ENCODE results near the gene MTM1.

The MTM1 gene

GRCh38 chrX:150582338-150582948 lies 14.0 kb downstream of the MTM1 start:
- Histone ChIP-seq H3K9ac (ENCODE audit: low read length) (no peak overlapping the region), H3K4me3 (ENCODE audit: low read length) (no peak overlapping the region), H3K36me3 (ENCODE audit: control insufficient read depth, insufficient read depth, low read length) (no peaks in the 10 kb centered on the region), H3K9me3 (ENCODE audit: control insufficient read depth, low read length) (no peaks in the 10 kb centered on the region), H3K4me1 (ENCODE audit: control insufficient read depth, insufficient read depth, low read length) (peaks cover 5% of the 10 kb centered on the region), H3K27me3 (ENCODE audit: control insufficient read depth, insufficient read depth, low read length) (no peaks in the 10 kb centered on the region)

- Histone ChIP-seq H3K27me3 (ENCODE audit: control insufficient read depth, insufficient read depth, low read length) (no peaks in the 10 kb centered on the region), H3K4me3 (ENCODE audit: low read length) (no peak overlapping the region), H3K9ac (ENCODE audit: low read length) (no peak overlapping the region), H3K9me3 (ENCODE audit: control insufficient read depth, low read length) (no peaks in the 10 kb centered on the region), H3K4me1 (ENCODE audit: control insufficient read depth, insufficient read depth, low read length) (no peaks in the 10 kb centered on the region), H3K36me3 (ENCODE audit: control insufficient read depth, insufficient read depth, low read length) (no peaks in the 10 kb centered on the region)
Measured at GRCh38 chrX:150587585-150588503, 19.4 kb downstream of the MTM1 start.

- Histone ChIP-seq H3K4me3 (ENCODE audit: low read length) (no peak overlapping the region), H3K36me3 (ENCODE audit: control insufficient read depth, insufficient read depth, low read length) (no peaks in the 10 kb centered on the region), H3K9me3 (ENCODE audit: control insufficient read depth, low read length) (no peaks in the 10 kb centered on the region), H3K4me1 (ENCODE audit: control insufficient read depth, insufficient read depth, low read length) (no peaks in the 10 kb centered on the region), H3K9ac (ENCODE audit: low read length) (no peak overlapping the region), H3K27me3 (ENCODE audit: control insufficient read depth, insufficient read depth, low read length) (no peaks in the 10 kb centered on the region)
Measured at GRCh38 chrX:150594584-150594983, 26.2 kb downstream of the MTM1 start.

- Histone ChIP-seq H3K9ac (ENCODE audit: low read length) (no peak overlapping the region), H3K36me3 (ENCODE audit: control insufficient read depth, insufficient read depth, low read length) (peaks cover 5% of the 10 kb centered on the region), H3K27me3 (ENCODE audit: control insufficient read depth, insufficient read depth, low read length) (no peaks in the 10 kb centered on the region), H3K4me3 (ENCODE audit: low read length) (no peak overlapping the region), H3K4me1 (ENCODE audit: control insufficient read depth, insufficient read depth, low read length) (no peaks in the 10 kb centered on the region), H3K9me3 (ENCODE audit: control insufficient read depth, low read length) (no peaks in the 10 kb centered on the region)
Measured at GRCh38 chrX:150599226-150599625, 30.8 kb downstream of the MTM1 start.

- H3K9ac ChIP-seq (ENCODE audit: low read length), result no peak overlapping the region
Measured at GRCh38 chrX:150602296-150602695, 33.9 kb downstream of the MTM1 start.

GRCh38 chrX:150602743-150603142 lies 34.3 kb downstream of the MTM1 start:
- H3K4me3 ChIP-seq (ENCODE audit: low read length), result no peak overlapping the region
- no peaks in the 10 kb centered on the region for H3K9me3 ChIP-seq (ENCODE audit: control insufficient read depth, low read length)
- peaks cover 5% of the 10 kb centered on the region for H3K36me3 ChIP-seq (ENCODE audit: control insufficient read depth, insufficient read depth, low read length)
- H3K4me1 ChIP-seq (ENCODE audit: control insufficient read depth, insufficient read depth, low read length), result no peaks in the 10 kb centered on the region
- no peak overlapping the region for H3K9ac ChIP-seq (ENCODE audit: low read length)
- H3K27me3 ChIP-seq (ENCODE audit: control insufficient read depth, insufficient read depth, low read length), result no peaks in the 10 kb centered on the region

More at GRCh38 chrX:150602296-150602695, 33.9 kb downstream of the MTM1 start:
- Histone ChIP-seq H3K4me1 (ENCODE audit: control insufficient read depth, insufficient read depth, low read length) (no peaks in the 10 kb centered on the region), H3K4me3 (ENCODE audit: low read length) (no peak overlapping the region), H3K27me3 (ENCODE audit: control insufficient read depth, insufficient read depth, low read length) (no peaks in the 10 kb centered on the region), H3K9me3 (ENCODE audit: control insufficient read depth, low read length) (no peaks in the 10 kb centered on the region), H3K36me3 (ENCODE audit: control insufficient read depth, insufficient read depth, low read length) (peaks cover 5% of the 10 kb centered on the region)

- Histone ChIP-seq H3K36me3 (ENCODE audit: control insufficient read depth, insufficient read depth, low read length) (peaks cover 5% of the 10 kb centered on the region), H3K4me1 (ENCODE audit: control insufficient read depth, insufficient read depth, low read length) (no peaks in the 10 kb centered on the region), H3K27me3 (ENCODE audit: control insufficient read depth, insufficient read depth, low read length) (no peaks in the 10 kb centered on the region), H3K4me3 (ENCODE audit: low read length) (no peak overlapping the region), H3K9ac (ENCODE audit: low read length) (no peak overlapping the region), H3K9me3 (ENCODE audit: control insufficient read depth, low read length) (no peaks in the 10 kb centered on the region)
Measured at GRCh38 chrX:150605603-150606002, 37.2 kb downstream of the MTM1 start.

GRCh38 chrX:150607201-150607600 lies 38.8 kb downstream of the MTM1 start:
- no peaks in the 10 kb centered on the region for H3K9me3 ChIP-seq (ENCODE audit: control insufficient read depth, low read length)
- H3K36me3 ChIP-seq (ENCODE audit: control insufficient read depth, insufficient read depth, low read length), result peaks cover 5% of the 10 kb centered on the region
- no peaks in the 10 kb centered on the region for H3K27me3 ChIP-seq (ENCODE audit: control insufficient read depth, insufficient read depth, low read length)
- no peak overlapping the region for H3K9ac ChIP-seq (ENCODE audit: low read length)
- H3K4me3 ChIP-seq (ENCODE audit: low read length), result no peak overlapping the region
- no peaks in the 10 kb centered on the region for H3K4me1 ChIP-seq (ENCODE audit: control insufficient read depth, insufficient read depth, low read length)

GRCh38 chrX:150610043-150610442 lies 41.6 kb downstream of the MTM1 start:
- Histone ChIP-seq H3K27me3 (ENCODE audit: control insufficient read depth, insufficient read depth, low read length) (no peaks in the 10 kb centered on the region), H3K4me3 (ENCODE audit: low read length) (no peak overlapping the region), H3K4me1 (ENCODE audit: control insufficient read depth, insufficient read depth, low read length) (no peaks in the 10 kb centered on the region), H3K9ac (ENCODE audit: low read length) (no peak overlapping the region), H3K36me3 (ENCODE audit: control insufficient read depth, insufficient read depth, low read length) (no peaks in the 10 kb centered on the region), H3K9me3 (ENCODE audit: control insufficient read depth, low read length) (no peaks in the 10 kb centered on the region)

GRCh38 chrX:150610446-150610845 lies 42.0 kb downstream of the MTM1 start:
- Histone ChIP-seq H3K4me1 (ENCODE audit: control insufficient read depth, insufficient read depth, low read length) (no peaks in the 10 kb centered on the region), H3K4me3 (ENCODE audit: low read length) (no peak overlapping the region), H3K27me3 (ENCODE audit: control insufficient read depth, insufficient read depth, low read length) (no peaks in the 10 kb centered on the region), H3K9ac (ENCODE audit: low read length) (no peak overlapping the region), H3K9me3 (ENCODE audit: control insufficient read depth, low read length) (no peaks in the 10 kb centered on the region), H3K36me3 (ENCODE audit: control insufficient read depth, insufficient read depth, low read length) (no peaks in the 10 kb centered on the region)

- no peak overlapping the region for H3K9ac ChIP-seq (ENCODE audit: low read length)
- H3K27me3 ChIP-seq (ENCODE audit: control insufficient read depth, insufficient read depth, low read length), result no peaks in the 10 kb centered on the region
- no peaks in the 10 kb centered on the region for H3K9me3 ChIP-seq (ENCODE audit: control insufficient read depth, low read length)
- H3K4me3 ChIP-seq (ENCODE audit: low read length), result no peak overlapping the region
- H3K36me3 ChIP-seq (ENCODE audit: control insufficient read depth, insufficient read depth, low read length), result no peaks in the 10 kb centered on the region
- no peaks in the 10 kb centered on the region for H3K4me1 ChIP-seq (ENCODE audit: control insufficient read depth, insufficient read depth, low read length)
Measured at GRCh38 chrX:150615356-150615755, 46.9 kb downstream of the MTM1 start.

- Histone ChIP-seq H3K4me1 (ENCODE audit: control insufficient read depth, insufficient read depth, low read length) (no peaks in the 10 kb centered on the region), H3K27me3 (ENCODE audit: control insufficient read depth, insufficient read depth, low read length) (no peaks in the 10 kb centered on the region), H3K9ac (ENCODE audit: low read length) (no peak overlapping the region), H3K4me3 (ENCODE audit: low read length) (no peak overlapping the region), H3K36me3 (ENCODE audit: control insufficient read depth, insufficient read depth, low read length) (no peaks in the 10 kb centered on the region), H3K9me3 (ENCODE audit: control insufficient read depth, low read length) (no peaks in the 10 kb centered on the region)
Measured at GRCh38 chrX:150616179-150616862, 47.9 kb downstream of the MTM1 start.
